Measurements from ENCODE around the gene DCC. TPM values are rescaled to one million over a fixed set of nuclear protein-coding genes. Genes with fewer than 3 reads are reported as not detected.

Gene DCC
- polyA plus RNA-seq, 1 donor (not counting 4 experiments of a cell fraction or from before 2014, with no cell fraction given) = not detected

- Histone ChIP-seq H4K20me1 (ENCODE audit: control insufficient read depth, extremely low read depth, insufficient read depth, low read length) (no peaks in the 10 kb centered on the region), H3K9me1 (ENCODE audit: control insufficient read depth, extremely low read depth, insufficient read depth, low read length) (no peaks in the 10 kb centered on the region), H3K4me1 (ENCODE audit: control insufficient read depth, extremely low read depth, insufficient read depth, low read length) (no peaks in the 10 kb centered on the region), H3K27me3 (ENCODE audit: control insufficient read depth, extremely low read depth, insufficient read depth, low read length) (no peaks in the 10 kb centered on the region), H3K4me2 (ENCODE audit: control insufficient read depth, extremely low read depth, insufficient read depth, low read depth, low read length) (no peak overlapping the region), H3K27ac (ENCODE audit: control insufficient read depth, insufficient read depth, low read length) (no peak overlapping the region), H3K9ac (ENCODE audit: control insufficient read depth, extremely low read depth, insufficient read depth, low read length) (no peak overlapping the region), H2AFZ (ENCODE audit: control insufficient read depth, low read length) (no peak overlapping the region), H3K9me3 (ENCODE audit: control insufficient read depth, low read depth, low read length) (no peaks in the 10 kb centered on the region), H3K79me2 (ENCODE audit: control insufficient read depth, insufficient read depth, low read length) (no peaks in the 10 kb centered on the region), H3K36me3 (ENCODE audit: control insufficient read depth in 2 of 2, extremely low read depth in 1 of 2, insufficient read depth in 2 of 2, low read length in 2 of 2) (no peaks in the 10 kb centered on the region), H3K4me3 (ENCODE audit: control insufficient read depth in 2 of 3, extremely low read depth in 1 of 3, insufficient read depth in 2 of 3, low read depth in 1 of 3, low read length in 3 of 3) (no peak overlapping the region)
- TF ChIP-seq, protein P1, sequence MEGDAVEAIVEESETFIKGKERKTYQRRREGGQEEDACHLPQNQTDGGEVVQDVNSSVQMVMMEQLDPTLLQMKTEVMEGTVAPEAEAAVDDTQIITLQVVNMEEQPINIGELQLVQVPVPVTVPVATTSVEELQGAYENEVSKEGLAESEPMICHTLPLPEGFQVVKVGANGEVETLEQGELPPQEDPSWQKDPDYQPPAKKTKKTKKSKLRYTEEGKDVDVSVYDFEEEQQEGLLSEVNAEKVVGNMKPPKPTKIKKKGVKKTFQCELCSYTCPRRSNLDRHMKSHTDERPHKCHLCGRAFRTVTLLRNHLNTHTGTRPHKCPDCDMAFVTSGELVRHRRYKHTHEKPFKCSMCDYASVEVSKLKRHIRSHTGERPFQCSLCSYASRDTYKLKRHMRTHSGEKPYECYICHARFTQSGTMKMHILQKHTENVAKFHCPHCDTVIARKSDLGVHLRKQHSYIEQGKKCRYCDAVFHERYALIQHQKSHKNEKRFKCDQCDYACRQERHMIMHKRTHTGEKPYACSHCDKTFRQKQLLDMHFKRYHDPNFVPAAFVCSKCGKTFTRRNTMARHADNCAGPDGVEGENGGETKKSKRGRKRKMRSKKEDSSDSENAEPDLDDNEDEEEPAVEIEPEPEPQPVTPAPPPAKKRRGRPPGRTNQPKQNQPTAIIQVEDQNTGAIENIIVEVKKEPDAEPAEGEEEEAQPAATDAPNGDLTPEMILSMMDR (optimal IDR thresholded peaks at IDR 0.05 in 1 of 3, IDR thresholded peaks at IDR 0.05 in 1 of 3, conservative IDR thresholded peaks at IDR 0.05 in 1 of 3; ENCODE audit: extremely low read depth in 1 of 3, insufficient read depth in 2 of 3, low read length in 3 of 3) = no peak
- TF ChIP-seq EZH2 (IDR thresholded peaks at IDR 0.05; ENCODE audit: low read length) = no peak
- dilution Hi-C loops (cut with MboI; ENCODE audit: extremely low pct_ligation_motif_present, low sequenced_read_pairs) = no loop called here
- no peak for FAIRE-seq
- DNase-seq (ENCODE audit: low read depth, low spot score) = no peak
Measured at GRCh38 chr18:53531187-53531586, 1191.2 kb downstream of the DCC start.

DNA sequence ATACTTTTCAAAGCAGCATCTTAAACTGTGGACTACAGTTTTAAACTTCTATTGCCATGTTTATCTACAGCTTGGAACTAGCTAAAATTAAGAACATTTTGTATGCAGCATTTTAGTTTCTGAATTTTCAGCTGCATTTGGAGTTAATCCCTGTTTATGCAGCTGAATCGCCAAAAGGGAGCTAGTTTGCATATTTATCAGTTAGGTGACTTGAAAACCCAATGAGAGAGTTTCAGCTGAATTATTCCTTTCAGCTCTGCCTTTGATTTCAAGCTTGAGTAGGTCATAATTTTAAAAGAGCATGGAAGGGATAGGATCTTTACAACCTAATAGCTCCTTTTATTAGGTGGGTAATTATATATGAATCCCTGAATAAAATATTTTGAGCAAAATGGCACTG lies 1191.9 kb downstream of the DCC start:
- H3K79me2 ChIP-seq (ENCODE audit: control insufficient read depth, insufficient read depth, low read length) = no peaks in the 10 kb centered on the region
- no peak for FAIRE-seq
- no peak overlapping the region for H2AFZ ChIP-seq (ENCODE audit: control insufficient read depth, low read length)
- no peaks in the 10 kb centered on the region for H3K9me1 ChIP-seq (ENCODE audit: control insufficient read depth, extremely low read depth, insufficient read depth, low read length)
- TF ChIP-seq EZH2 (IDR thresholded peaks at IDR 0.05; ENCODE audit: low read length) = no peak
- TF ChIP-seq, protein P1 (optimal IDR thresholded peaks at IDR 0.05 in 1 of 3, IDR thresholded peaks at IDR 0.05 in 1 of 3, conservative IDR thresholded peaks at IDR 0.05 in 1 of 3; ENCODE audit: extremely low read depth in 1 of 3, insufficient read depth in 2 of 3, low read length in 3 of 3) = no peak
- H3K4me3 ChIP-seq (ENCODE audit: control insufficient read depth in 2 of 3, extremely low read depth in 1 of 3, insufficient read depth in 2 of 3, low read depth in 1 of 3, low read length in 3 of 3) = no peak overlapping the region
- no peaks in the 10 kb centered on the region for H3K36me3 ChIP-seq (ENCODE audit: control insufficient read depth in 2 of 2, extremely low read depth in 1 of 2, insufficient read depth in 2 of 2, low read length in 2 of 2)
- no peak overlapping the region for H3K27ac ChIP-seq (ENCODE audit: control insufficient read depth, insufficient read depth, low read length)
- H3K9me3 ChIP-seq (ENCODE audit: control insufficient read depth, low read depth, low read length) = no peaks in the 10 kb centered on the region
- no peaks in the 10 kb centered on the region for H3K4me1 ChIP-seq (ENCODE audit: control insufficient read depth, extremely low read depth, insufficient read depth, low read length)
- no peaks in the 10 kb centered on the region for H4K20me1 ChIP-seq (ENCODE audit: control insufficient read depth, extremely low read depth, insufficient read depth, low read length)
- dilution Hi-C loops (cut with MboI; ENCODE audit: extremely low pct_ligation_motif_present, low sequenced_read_pairs) = no loop called here
- no peak overlapping the region for H3K9ac ChIP-seq (ENCODE audit: control insufficient read depth, extremely low read depth, insufficient read depth, low read length)
- H3K4me2 ChIP-seq (ENCODE audit: control insufficient read depth, extremely low read depth, insufficient read depth, low read depth, low read length) = no peak overlapping the region
- H3K27me3 ChIP-seq (ENCODE audit: control insufficient read depth, extremely low read depth, insufficient read depth, low read length) = no peaks in the 10 kb centered on the region
- no peak for DNase-seq (ENCODE audit: low read depth, low spot score)

Data from keratinocyte (primary cell).